ENCODE results near the gene CTPS1. TPM values are rescaled to one million over a fixed set of nuclear protein-coding genes. Genes with fewer than 3 reads are reported as not detected.

The CTPS1 gene
- 30.4 TPM for polyA plus RNA-seq (2012; ENCODE audit: insufficient read depth, insufficient read length, low read depth)

DNA sequence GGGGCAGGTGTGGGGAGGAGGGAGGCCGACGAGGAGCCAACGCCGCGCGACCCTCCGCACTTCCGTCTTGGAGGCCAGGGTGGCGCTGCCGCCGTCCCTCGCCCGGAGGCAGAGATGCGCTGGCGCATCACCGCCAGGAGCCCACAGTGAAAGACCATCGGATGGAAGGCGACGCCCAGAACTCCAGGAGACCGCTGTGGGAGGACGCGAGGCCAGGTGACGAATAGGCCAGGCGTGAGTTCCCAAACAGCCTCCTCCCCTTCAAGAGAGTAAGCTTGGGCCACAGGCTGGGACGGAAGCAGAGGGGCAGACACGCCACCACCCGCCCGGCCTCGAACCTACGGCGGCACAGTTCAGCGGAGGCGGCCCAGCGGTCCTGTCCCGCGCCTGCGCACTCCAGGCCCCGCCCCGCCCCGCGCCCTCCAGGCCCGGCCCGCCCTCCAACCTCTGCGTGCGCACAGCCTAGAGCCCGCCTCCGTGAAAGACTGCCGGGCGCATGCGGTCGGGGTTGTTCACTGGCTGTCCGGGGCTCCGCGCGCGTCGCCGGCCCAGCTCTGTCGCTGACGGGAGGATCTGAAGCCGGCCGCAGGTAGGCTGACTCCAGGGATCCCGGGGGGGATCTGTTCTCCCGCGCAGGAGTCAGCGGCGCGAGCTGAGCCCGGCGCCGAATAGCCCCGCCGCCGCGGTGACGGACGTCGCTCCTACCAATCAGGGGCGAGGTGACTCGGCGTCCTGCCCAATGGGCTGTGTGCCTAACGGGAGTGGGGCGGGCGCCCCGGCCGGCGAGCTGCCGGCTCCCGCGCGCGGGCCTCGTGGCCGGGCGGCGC, at the start of gene CTPS1:
Gene CTPS1, plus strand, starts transcription at position 456 of the 827 bp plus-strand sequence. CDS start 3,595 bp downstream, outside the sequence.
- H3K36me3 ChIP-seq: peaks cover 13% of the 10 kb centered on the region
- no peak for TF ChIP-seq CTCF (IDR thresholded peaks at IDR 0.05; ENCODE audit: low read depth, low read length)
- H3K4me1 ChIP-seq: no peaks in the 10 kb centered on the region
- DNase-seq: peak; percentile 90
- no peaks in the 10 kb centered on the region for H3K27me3 ChIP-seq
- H3K4me3 ChIP-seq (ENCODE audit: low read depth, low read length): peak within 1 kb of the TSS; percentile 76
- H3K9me3 ChIP-seq: no peaks in the 10 kb centered on the region

DNA sequence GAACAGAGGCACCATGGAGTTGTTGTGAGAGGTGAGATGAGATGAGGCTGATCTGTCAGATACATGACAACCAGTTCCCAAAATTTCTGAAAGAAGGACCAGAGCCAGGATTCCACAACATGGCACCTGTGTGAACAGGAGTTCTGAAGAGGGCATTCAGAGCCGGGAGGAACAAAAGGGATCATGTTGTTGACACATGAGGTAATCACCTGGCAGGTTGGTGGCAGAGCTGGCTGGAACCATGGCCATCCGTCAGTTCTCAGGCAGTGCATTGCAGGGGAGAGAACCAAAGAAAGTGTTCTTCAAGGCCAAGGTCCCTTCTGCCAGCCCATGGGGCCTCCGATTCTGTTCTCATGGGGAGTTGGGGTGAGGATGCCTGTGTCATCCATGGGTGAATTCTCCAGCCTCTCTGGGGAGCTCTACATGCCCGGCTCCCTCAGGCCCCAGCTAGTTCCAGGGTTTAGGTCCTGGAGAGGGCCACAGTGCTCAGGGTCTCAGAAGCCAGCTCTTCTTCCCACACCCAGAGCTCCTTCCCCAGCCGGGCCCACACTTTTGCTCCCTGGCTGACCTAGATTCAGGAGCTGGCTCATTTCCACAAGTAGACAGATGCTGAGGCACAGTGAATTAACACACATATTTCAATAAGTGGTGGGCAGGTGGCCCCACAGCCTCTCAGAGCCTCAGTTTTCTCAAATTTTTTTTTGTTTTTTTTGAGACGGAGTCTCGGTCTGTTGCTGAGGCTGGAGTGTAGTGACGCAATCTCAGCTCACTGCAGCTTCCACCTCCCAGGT, 49.1 kb upstream of the CTPS1 start:
- Histone ChIP-seq H3K36me3 (no peaks in the 10 kb centered on the region), H3K27me3 (no peaks in the 10 kb centered on the region), H3K4me3 (ENCODE audit: low read depth, low read length) (no peak overlapping the region), H3K4me1 (no peaks in the 10 kb centered on the region), H3K9me3 (no peaks in the 10 kb centered on the region)
- DNase-seq: no peak
- TF ChIP-seq CTCF (IDR thresholded peaks at IDR 0.05; ENCODE audit: low read depth, low read length): no peak

- no peaks in the 10 kb centered on the region for H3K9me3 ChIP-seq
- no peak overlapping the region for H3K4me3 ChIP-seq (ENCODE audit: low read depth, low read length)
- DNase-seq: no peak
- H3K4me1 ChIP-seq: peaks cover 1% of the 10 kb centered on the region; the same call in 1 of the 2 replicates
- no peaks in the 10 kb centered on the region for H3K27me3 ChIP-seq
- TF ChIP-seq CTCF (IDR thresholded peaks at IDR 0.05; ENCODE audit: low read depth, low read length): no peak
- H3K36me3 ChIP-seq: no peaks in the 10 kb centered on the region
These were observed 47.9 kb upstream of the CTPS1 start for GRCh38 chr1:40931601-40932000.

DNA sequence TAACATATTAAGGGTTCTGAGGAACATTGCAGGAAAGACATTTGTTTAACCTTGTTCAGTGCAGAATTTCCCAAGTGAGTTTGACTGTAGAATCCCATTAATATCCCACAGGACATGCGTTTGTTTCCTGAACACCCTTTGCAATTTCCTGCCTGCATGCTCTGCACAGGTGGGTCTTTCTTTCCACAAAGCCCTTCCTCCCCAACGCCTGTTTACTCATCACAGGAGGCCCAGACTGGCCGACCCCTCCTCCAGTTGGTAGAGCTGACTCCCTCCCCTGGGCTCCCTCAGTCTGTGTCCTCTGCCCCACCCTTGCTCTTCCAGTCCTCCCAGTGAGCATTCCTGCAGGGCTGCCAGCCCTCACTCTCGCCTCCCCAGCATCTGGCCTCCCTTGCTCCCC, 47.5 kb upstream of the CTPS1 start:
- no peaks in the 10 kb centered on the region for H3K9me3 ChIP-seq
- no peak for DNase-seq
- H3K4me1 ChIP-seq: peaks cover 5% of the 10 kb centered on the region; the same call in 1 of the 2 replicates
- H3K27me3 ChIP-seq: no peaks in the 10 kb centered on the region
- no peaks in the 10 kb centered on the region for H3K36me3 ChIP-seq
- no peak for TF ChIP-seq CTCF (IDR thresholded peaks at IDR 0.05; ENCODE audit: low read depth, low read length)
- H3K4me3 ChIP-seq (ENCODE audit: low read depth, low read length): no peak overlapping the region

DNA sequence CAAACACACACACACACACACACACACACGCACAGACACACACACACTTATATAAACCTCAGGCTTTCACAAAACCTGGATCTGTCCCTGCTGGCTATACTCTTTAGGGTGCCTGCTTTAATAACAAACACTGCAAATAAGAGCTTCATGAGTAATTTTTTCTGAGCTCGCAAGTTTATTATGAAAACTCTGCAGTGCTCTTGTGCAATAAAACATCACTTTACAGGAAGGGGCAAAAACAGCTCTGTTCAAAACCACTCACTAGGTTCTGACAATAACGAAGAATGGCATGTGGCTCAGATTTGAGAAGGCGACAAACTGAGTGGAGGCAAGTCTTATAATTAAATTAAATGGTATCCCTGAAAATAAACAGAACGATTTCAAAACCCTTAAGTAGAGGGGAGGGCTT, 42.6 kb upstream of the CTPS1 start:
- Histone ChIP-seq H3K4me1 (peaks cover 5% of the 10 kb centered on the region; the same call in 1 of the 2 replicates), H3K4me3 (ENCODE audit: low read depth, low read length) (no peak overlapping the region), H3K9me3 (no peaks in the 10 kb centered on the region), H3K27me3 (no peaks in the 10 kb centered on the region), H3K36me3 (no peaks in the 10 kb centered on the region)
- peak; percentile 21 for DNase-seq
- no peak for TF ChIP-seq CTCF (IDR thresholded peaks at IDR 0.05; ENCODE audit: low read depth, low read length)
